Smooth muscle cell (in vitro differentiated cells): ENCODE data around the gene SF3A1. TPM values are rescaled to one million over a fixed set of nuclear protein-coding genes. Genes with fewer than 3 reads are reported as not detected.
A peak's percentile ranks its signal among the peaks of the same experiment; 100 is the strongest.

Source experiments
- DNase-seq: peaks from one replicate; lab custom pipeline; 2025; ENCODE audit not compliant: unreplicated experiment; lab: John Stamatoyannopoulos, UW
- H2AFZ ChIP-seq: fragments of 200-600 bp; sonication (generic); 2 replicates; pipeline ENCODE4 v1.6.0; 2016; ENCODE audit warnings: antibody characterized with exemption, low read depth, mild to moderate bottlenecking
- H3F3A ChIP-seq: fragments of 200-600 bp; sonication (generic); 2 replicates; pipeline ENCODE4 v1.6.0; 2017; ENCODE audit warnings: antibody characterized with exemption, low read depth
- H3K27ac ChIP-seq: fragments of 200-600 bp; sonication (generic); 2 replicates; pipeline ENCODE4 v1.5.1; 2016; ENCODE audit warnings: low read depth, mild to moderate bottlenecking
- H3K27me3 ChIP-seq: fragments of 200-600 bp; sonication (generic); 2 replicates; pipeline ENCODE4 v1.6.1; 2016; ENCODE audit warnings: low read depth, mild to moderate bottlenecking
- H3K36me3 ChIP-seq: fragments of 200-600 bp; sonication (generic); 2 replicates; pipeline ENCODE4 v1.5.1; 2016; ENCODE audit warnings: low read depth
- H3K4me1 ChIP-seq: fragments of 200-600 bp; sonication (generic); 2 replicates; pipeline ENCODE4 v1.5.1; 2016; ENCODE audit warnings: low read depth
- H3K4me2 ChIP-seq: fragments of 200-600 bp; sonication (generic); 2 replicates; pipeline ENCODE4 v1.6.0; 2016; ENCODE audit warnings: mild to moderate bottlenecking
- H3K4me3 ChIP-seq: fragments of 200-600 bp; sonication (generic); 2 replicates; pipeline ENCODE4 v1.5.1; 2016; ENCODE audit warnings: mild to moderate bottlenecking
- H3K79me2 ChIP-seq: fragments of 200-600 bp; sonication (generic); 2 replicates; pipeline ENCODE4 v1.6.0; 2016; ENCODE audit warnings: low read depth, mild to moderate bottlenecking
- H3K9ac ChIP-seq: fragments of 200-600 bp; sonication (generic); 2 replicates; pipeline ENCODE4 v1.6.0; 2016; ENCODE audit warnings: low read depth
- H3K9me3 ChIP-seq: fragments of 200-600 bp; sonication (generic); replicated peaks from 2 replicates; pipeline ENCODE4 v1.5.1; 2016; ENCODE audit warnings: low read depth
- H4K20me1 ChIP-seq: fragments of 200-600 bp; sonication (generic); 2 replicates; pipeline ENCODE4 v1.6.0; 2016; ENCODE audit warnings: low read depth
- CTCF ChIP-seq: fragments of 200-600 bp; sonication (generic); IDR thresholded peaks from 2 replicates; pipeline ENCODE4 v1.5.1; 2017; ENCODE audit warnings: borderline replicate concordance, mild to moderate bottlenecking, antibody characterized with exemption; ENCODE audit not compliant: insufficient read depth, poor library complexity, severe bottlenecking
- WGBS: methylation state at CpG from one replicate; pipeline ENCODE4 v1.1.7; 2016; ENCODE audit warnings: low lambda C conversion rate; 5-methylcytosine and 5-hydroxymethylcytosine counted together
- polyA plus RNA-seq: library from polyadenylated mRNA; unstranded; fragments of >200 nt; fragmentation: Nextera tagmentation; extraction: Ambion mirVana; gene quantifications from 2 replicates; pipeline ENCODE4 v1.2.1, GENCODE V29; 2016
- total RNA-seq: library from RNA; depleted of rRNA; stranded (reverse); fragments of >200 nt; gene quantifications from 2 replicates; pipeline ENCODE4 v1.2.3, GENCODE V29; 2014

SF3A1 gene
- total and polyA plus RNA-seq, 2 experiments from 2014 or later, result 55.0 to 86.7 TPM

- TF ChIP-seq CTCF, result peak; percentile 60
- Histone ChIP-seq H3K9me3 (no peaks in the 10 kb centered on the region), H3K4me1 (peaks cover 14% of the 10 kb centered on the region), H3K27ac (peak overlapping the region; percentile 36), H2AFZ (no peak overlapping the region), H3K9ac (no peak overlapping the region), H3K4me3 (peak overlapping the region; percentile 79), H3K36me3 (no peaks in the 10 kb centered on the region), H3F3A (peaks cover 17% of the 10 kb centered on the region), H3K4me2 (peak overlapping the region; percentile 93), H3K27me3 (no peaks in the 10 kb centered on the region), H4K20me1 (peaks cover 31% of the 10 kb centered on the region), H3K79me2 (no peaks in the 10 kb centered on the region)
- peak; percentile 57 for DNase-seq
- 28% methylated on average over 5 of the region's 5 CpGs for WGBS
Measured at GRCh38 chr22:30287648-30288418, 68.9 kb downstream of the SF3A1 start.

GRCh38 chr22:30286813-30287647, 69.7 kb downstream of the SF3A1 start:
- no peaks in the 10 kb centered on the region for H3K9me3 ChIP-seq
- WGBS, result 73% methylated on average over 31 of the region's 31 CpGs
- peak; percentile 20 for DNase-seq
- H3K27me3 ChIP-seq, result no peaks in the 10 kb centered on the region
- H3K36me3 ChIP-seq, result no peaks in the 10 kb centered on the region
- no peak overlapping the region for H3K4me2 ChIP-seq
- no peak overlapping the region for H3K9ac ChIP-seq
- H4K20me1 ChIP-seq, result peaks cover 23% of the 10 kb centered on the region
- H3K4me1 ChIP-seq, result peaks cover 14% of the 10 kb centered on the region
- no peak overlapping the region for H2AFZ ChIP-seq
- TF ChIP-seq CTCF, result peak; percentile 90
- H3F3A ChIP-seq, result peaks cover 17% of the 10 kb centered on the region
- H3K4me3 ChIP-seq, result no peak overlapping the region
- H3K27ac ChIP-seq, result no peak overlapping the region
- no peaks in the 10 kb centered on the region for H3K79me2 ChIP-seq

- peaks cover 15% of the 10 kb centered on the region for H3F3A ChIP-seq
- no peak overlapping the region for H3K9ac ChIP-seq
- H3K4me2 ChIP-seq, result no peak overlapping the region
- no peak overlapping the region for H3K27ac ChIP-seq
- no peak overlapping the region for H3K4me3 ChIP-seq
- no peaks in the 10 kb centered on the region for H3K36me3 ChIP-seq
- H2AFZ ChIP-seq, result no peak overlapping the region
- H3K79me2 ChIP-seq, result no peaks in the 10 kb centered on the region
- H4K20me1 ChIP-seq, result peaks cover 16% of the 10 kb centered on the region
- DNase-seq, result no peak
- WGBS, result 94% methylated on average over 5 of the region's 5 CpGs
- H3K4me1 ChIP-seq, result peaks cover 14% of the 10 kb centered on the region
- H3K27me3 ChIP-seq, result no peaks in the 10 kb centered on the region
- no peaks in the 10 kb centered on the region for H3K9me3 ChIP-seq
- TF ChIP-seq CTCF, result no peak
Measured at GRCh38 chr22:30286331-30286730, 70.4 kb downstream of the SF3A1 start.
